HepG2 (cell line): ENCODE results near the gene NPAS2. TPM values are rescaled to one million over a fixed set of nuclear protein-coding genes. Genes with fewer than 3 reads are reported as not detected.
A peak's percentile ranks its signal among the peaks of the same experiment; 100 is the strongest.

ENCODE experiments used
- ATAC-seq: fragments of 200-7000 bp; cut with Tn5 transposase; 3 replicates; pipeline ENCODE4 v1.9.1; 2020; ENCODE audit warnings: mild to moderate bottlenecking, moderate library complexity
- BruUV-seq: library from RNA; stranded (reverse); fragments of 400-500 nt; replicated peaks from 2 replicates; lab custom pipeline; 2021; lab: Mats Ljungman, UMichigan
- CTCF ChIA-PET: fragments of 300-600 bp; formaldehyde crosslinking; extraction: SDS; loops from one replicate; lab custom pipeline; 2021; ENCODE audit warnings: low total read pairs, inconsistent platforms, low intra/inter-chr PET ratio; lab: Yijun Ruan, JAX
- POLR2A ChIA-PET: fragments of 350-600 bp; sonication (Branson Sonifier 250); formaldehyde crosslinking; loops from one replicate; lab custom pipeline; 2020; ENCODE audit warnings: antibody characterized with exemption, inconsistent platforms; lab: Yijun Ruan, JAX
- DNase-seq: peaks from one replicate; pipeline ENCODE4 v3.0.0-alpha.2; 2015; ENCODE audit warnings: low spot score
- FAIRE-seq: peaks from 3 replicates; lab custom pipeline; 2011; peaks lifted over from hg19 to GRCh38; lab: Jason Lieb, UNC
- H2AFZ ChIP-seq: one replicate; pipeline ENCODE4 v1.6.1; 2011; ENCODE audit warnings: low read length, inconsistent platforms
- H3K27ac ChIP-seq: fragments of 300-600 bp; 3 replicates; pipeline ENCODE4 v1.8.0; 2011; ENCODE audit warnings: mixed run types, mild to moderate bottlenecking, mixed read lengths, low read length, inconsistent platforms; ENCODE audit not compliant: insufficient read depth; ENCODE audit errors: extremely low read length
- H3K27me3 ChIP-seq, 2 experiments: fragments of 200-600 bp in 1 of 2; 2 replicates in 1 of 2; 3 replicates in 1 of 2; pipeline versions ENCODE4 v1.6.0 to v1.8.0; 2011; ENCODE audit warnings: low read length in 2 of 2, mild to moderate bottlenecking in 2 of 2, moderate library complexity in 2 of 2, inconsistent platforms in 1 of 2; ENCODE audit not compliant: insufficient read depth in 2 of 2, control insufficient read depth in 1 of 2
- H3K36me3 ChIP-seq, 2 experiments: fragments of 200-600 bp in 1 of 2; replicated peaks in 1 of 2; 2 replicates in 1 of 2; 3 replicates in 1 of 2; pipeline versions ENCODE4 v1.5.1 to v1.8.0; 2011; ENCODE audit warnings: low read length in 2 of 2, inconsistent platforms in 1 of 2; ENCODE audit not compliant: insufficient read depth in 2 of 2, control insufficient read depth in 1 of 2
- H3K4me1 ChIP-seq: 2 replicates; pipeline ENCODE4 v1.5.1; 2012; ENCODE audit warnings: low read length, inconsistent platforms; ENCODE audit not compliant: insufficient read depth
- H3K4me2 ChIP-seq: 2 replicates; pipeline ENCODE4 v1.6.0; 2011; ENCODE audit warnings: low read depth, low read length, inconsistent platforms
- H3K4me3 ChIP-seq, 3 experiments: fragments of 200-600 bp in 1 of 3; sonication (generic), shearing (Covaris generic) in 1 of 3; replicated peaks in 1 of 3; 2 replicates each; pipeline ENCODE4 v1.5.1; 2011 to 2016; ENCODE audit warnings: low read length in 3 of 3, inconsistent platforms in 2 of 3, low read depth in 2 of 3, mild to moderate bottlenecking in 2 of 3, control low read depth in 1 of 3, mixed read lengths in 1 of 3; ENCODE audit not compliant: insufficient read depth in 1 of 3
- H3K79me2 ChIP-seq: one replicate; pipeline ENCODE4 v1.6.1; 2011; ENCODE audit warnings: low read length, inconsistent platforms; ENCODE audit not compliant: insufficient read depth
- H3K9ac ChIP-seq: 2 replicates; pipeline ENCODE4 v1.6.0; 2011; ENCODE audit warnings: mild to moderate bottlenecking, low read depth, low read length, inconsistent platforms; ENCODE audit not compliant: insufficient read depth
- H3K9me3 ChIP-seq: 2 replicates; pipeline ENCODE4 v1.5.1; 2012; ENCODE audit warnings: mild to moderate bottlenecking, low read length
- H4K20me1 ChIP-seq: 2 replicates; pipeline ENCODE4 v1.6.0; 2011; ENCODE audit warnings: inconsistent platforms, mild to moderate bottlenecking, low read length, moderate library complexity; ENCODE audit not compliant: insufficient read depth
- ARID3A ChIP-seq: IDR thresholded peaks from 2 replicates; pipeline ENCODE4 v1.6.1; 2012; ENCODE audit warnings: low read depth, low read length, improper control_type of control experiment
- CCAR2 ChIP-seq: fragments of 200-400 bp; formaldehyde crosslinking; optimal IDR thresholded peaks from 2 replicates; pipeline ENCODE3; 2018; ENCODE audit warnings: low read depth, mild to moderate bottlenecking, low read length, moderate library complexity
- CREB1 ChIP-seq, 2 experiments: fragments of 450-650 bp in 1 of 2; IDR thresholded peaks; 2 replicates each; pipeline ENCODE4 v1.6.1; 2016 to 2017; ENCODE audit warnings: control low read depth in 1 of 2, mild to moderate bottlenecking in 1 of 2, missing compliant biosample characterization in 1 of 2, missing genetic modification characterization in 1 of 2
- FOSL2 ChIP-seq: sonication (generic); formaldehyde crosslinking; IDR thresholded peaks from 2 replicates; pipeline ENCODE4 v1.4.0; 2020; ENCODE audit warnings: missing genetic modification reagents
- FOXP1 ChIP-seq, 2 experiments: fragments of 450-650 bp in 1 of 2; IDR thresholded peaks; 2 replicates each; pipeline ENCODE4 v1.6.1; 2017 to 2018; ENCODE audit warnings: antibody characterized with exemption in 1 of 2
- HDAC1 ChIP-seq: sonication (generic); formaldehyde crosslinking; IDR thresholded peaks from 2 replicates; pipeline ENCODE4 v1.5.1; 2020; ENCODE audit warnings: mild to moderate bottlenecking, missing genetic modification reagents
- MYNN ChIP-seq: sonication (generic); formaldehyde crosslinking; IDR thresholded peaks from 2 replicates; pipeline ENCODE4 v1.4.0; 2020; ENCODE audit warnings: mild to moderate bottlenecking, low read depth, missing genetic modification reagents
- NR0B2 ChIP-seq: sonication (generic); formaldehyde crosslinking; IDR thresholded peaks from 2 replicates; pipeline ENCODE4 v1.4.0; 2020; ENCODE audit warnings: mild to moderate bottlenecking, missing genetic modification reagents
- RFXANK ChIP-seq: IDR thresholded peaks from 2 replicates; pipeline ENCODE4 v1.6.1; 2016
- STAG1 ChIP-seq: sonication (generic); formaldehyde crosslinking; IDR thresholded peaks from 2 replicates; pipeline ENCODE4 v1.4.0; 2020; ENCODE audit warnings: missing genetic modification reagents
- TP53 ChIP-seq: sonication (generic); formaldehyde crosslinking; conservative IDR thresholded peaks from 2 replicates; pipeline ENCODE4 v1.4.0; 2020; ENCODE audit warnings: missing genetic modification reagents
- ZNF143 ChIP-seq: sonication (generic); formaldehyde crosslinking; IDR thresholded peaks from 2 replicates; pipeline ENCODE4 v1.4.0; 2020; ENCODE audit warnings: missing genetic modification reagents
- ZNF687 ChIP-seq: sonication (generic); formaldehyde crosslinking; IDR thresholded peaks from 2 replicates; pipeline ENCODE4 v1.5.1; 2020; ENCODE audit warnings: mild to moderate bottlenecking, missing genetic modification reagents, moderate library complexity
- ZZZ3 ChIP-seq: sonication (generic); formaldehyde crosslinking; IDR thresholded peaks from 2 replicates; pipeline ENCODE4 v1.4.0; 2020; ENCODE audit warnings: missing genetic modification reagents, mild to moderate bottlenecking, borderline replicate concordance
- WGBS: methylation state at CpG from one replicate; pipeline ENCODE4 v1.1.6; 2017; ENCODE audit warnings: low lambda C conversion rate; 5-methylcytosine and 5-hydroxymethylcytosine counted together
- in situ Hi-C: cut with HindIII; loops from 2 replicates; pipeline ENCODE4 v1.10.0; 2017; ENCODE audit warnings: low pct_unique_long_range_greater_than_20kb; ENCODE audit not compliant: extremely low pct_ligation_motif_present
- intact Hi-C: fragments of 100-400 bp; cut with micrococcal nuclease; formaldehyde crosslinking; loops from one replicate; pipeline ENCODE4 v1.10.0; 2022; ENCODE audit not compliant: unreplicated experiment
- polyA plus RNA-seq, 8 experiments: library from polyadenylated mRNA; depleted of rRNA in 3 of 8; stranded (reverse) in 7 of 8; unstranded in 1 of 8; fragments of >200 nt; fragmentation: Illumina TruSeq in 4 of 8; extraction: Trizol in 4 of 8; gene quantifications; 2 replicates each; pipeline versions ENCODE4 v1.2.1 to v1.2.3, GENCODE V29; 2011 to 2016; ENCODE audit warnings: low read depth in 4 of 8, missing spikeins in 1 of 8, mixed read lengths in 1 of 8; ENCODE audit not compliant: insufficient read depth in 1 of 8
- total RNA-seq, 5 experiments: library from RNA; depleted of rRNA; stranded (reverse); fragments of >200 nt; fragmentation: Illumina TruSeq; extraction: Trizol; gene quantifications; 2 replicates each; pipeline ENCODE4 v1.2.3, GENCODE V29; 2016; ENCODE audit warnings: low read depth in 1 of 5

The NPAS2 gene
- total and polyA plus RNA-seq, 2 of the 13 experiments (the other 11 are each of a cell fraction or from before 2014, with no cell fraction given) = 14.8 to 37.5 TPM

- DNase-seq (peak; percentile 71), ATAC-seq (peak; percentile 45)
- no peak for TF ChIP-seq STAG1 (CRISPR knock-in tag)
- no peak for TF ChIP-seq ZZZ3 (CRISPR knock-in tag)
- TF ChIP-seq NR0B2 (CRISPR knock-in tag) = no peak
- TF ChIP-seq ARID3A = peak; percentile 56; the same call in 1 of the 2 replicates
- TF ChIP-seq CCAR2 = no peak
- TF ChIP-seq RFXANK (CRISPR knock-in tag) = peak; percentile 93; the same call in 1 of the 2 replicates
- no peak for TF ChIP-seq MYNN (CRISPR knock-in tag)
- TF ChIP-seq CREB1 (IDR thresholded peaks at IDR 0.05) = 0 out of 2 replicates have a peak, but pooled peaks have one; percentile 38
- no peak; the same call in 1 of the 2 replicates for TF ChIP-seq CREB1 (CRISPR knock-in tag; IDR thresholded peaks at IDR 0.05)
- TF ChIP-seq ZNF687 (CRISPR knock-in tag) = 0 out of 2 replicates have a peak, but pooled peaks have one; percentile 26
- TF ChIP-seq TP53 (CRISPR knock-in tag) = no peak
- no peak for TF ChIP-seq FOXP1 (IDR thresholded peaks at IDR 0.05)
- TF ChIP-seq FOXP1 (CRISPR knock-in tag; IDR thresholded peaks at IDR 0.05) = 0 out of 2 replicates have a peak, but pooled peaks have one; percentile 45
- no peak for TF ChIP-seq HDAC1 (CRISPR knock-in tag)
- peak; percentile 83 for TF ChIP-seq FOSL2 (CRISPR knock-in tag)
- TF ChIP-seq ZNF143 (CRISPR knock-in tag) = peak; percentile 74
These were observed 46.0 kb downstream of the NPAS2 start for GRCh38 chr2:100865816-100866460.

More at GRCh38 chr2:100865816-100866460, 46.0 kb downstream of the NPAS2 start:
- H3K9ac ChIP-seq = no peak overlapping the region
- no peak overlapping the region for H3K4me3 ChIP-seq
- peaks cover 0 to 6% of the 10 kb centered on the region in 2 experiments; a peak in 2 of 5 replicates for H3K36me3 ChIP-seq
- no peak for FAIRE-seq
- H3K9me3 ChIP-seq = peaks cover 7% of the 10 kb centered on the region
- peaks cover 84% of the 10 kb centered on the region for H3K79me2 ChIP-seq
- H3K27ac ChIP-seq = no peak overlapping the region
- WGBS = 79% methylated on average over 5 of the region's 5 CpGs
- no peaks in the 10 kb centered on the region for H3K27me3 ChIP-seq
- in situ Hi-C loops (no loop called here), intact Hi-C loops (no loop called here)
- BruUV-seq = no TSS peak
- no peak overlapping the region for H2AFZ ChIP-seq
- CTCF ChIA-PET = no interaction called here
- POLR2A ChIA-PET = interaction anchor here (0.9 to 2.2 kb wide), 3 partner anchors 10 to 47 kb away, joined by 3 to 10 read pairs (median 3); no protein-coding TSS in a partner anchor
- peaks cover 62% of the 10 kb centered on the region for H3K4me1 ChIP-seq
- no peak overlapping the region; the same call in 1 of the 2 replicates for H3K4me2 ChIP-seq
- peaks cover 16% of the 10 kb centered on the region; the same call in 1 of the 2 replicates for H4K20me1 ChIP-seq
